Measurements from ENCODE around the gene ELMOD2.

DNA sequence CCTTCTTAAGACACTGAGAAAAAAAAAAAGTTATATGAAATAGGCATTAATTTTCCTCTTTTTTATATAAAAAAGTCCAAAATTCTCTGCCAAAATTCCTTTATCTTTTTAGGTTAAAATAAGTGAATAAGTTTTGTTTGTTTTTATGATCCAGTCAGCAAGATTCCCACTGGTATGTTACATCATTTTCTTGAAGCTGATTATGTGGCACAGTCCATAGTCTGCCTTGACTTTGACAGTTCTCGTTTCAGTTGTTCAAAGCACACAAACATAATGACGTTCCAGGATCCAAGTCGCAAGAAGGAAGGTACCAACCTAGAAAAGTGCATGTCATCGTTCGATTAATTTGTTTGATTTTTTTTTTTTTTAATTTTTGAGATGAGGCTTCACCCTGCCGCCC lies 35.7 kb downstream of the ELMOD2 start:
- TF ChIP-seq CTCF (IDR thresholded peaks at IDR 0.05; ENCODE audit: insufficient read depth, low read length), result no peak
- TF ChIP-seq POLR2AphosphoS5 (IDR thresholded peaks at IDR 0.05; ENCODE audit: low read depth), result no peak
- TF ChIP-seq SPI1 (IDR thresholded peaks at IDR 0.05; ENCODE audit: borderline replicate concordance, low read depth), result no peak
- TF ChIP-seq REST (IDR thresholded peaks at IDR 0.05; ENCODE audit: insufficient replicate concordance, low read depth), result no peak

All from HL-60 (cell line).